PC-3 (cell line): ENCODE data around the gene ARHGDIG.

Source experiments
- CTCF ChIP-seq: fragments of 300-600 bp; sonication (generic); conservative IDR thresholded peaks from 2 replicates; pipeline ENCODE4 v1.5.1; 2017; ENCODE audit warnings: antibody characterized with exemption, low read depth, mild to moderate bottlenecking, low read length
- EZH2 ChIP-seq: fragments of 300-600 bp; sonication (generic); IDR thresholded peaks from one replicate; pipeline ENCODE4 v1.6.1; 2017; ENCODE audit warnings: antibody characterized with exemption, mild to moderate bottlenecking, low read length; ENCODE audit not compliant: unreplicated experiment

GRCh38 chr16:276426-277077 lies 3.8 kb upstream of the ARHGDIG start:
- TF ChIP-seq EZH2 (no peak), CTCF (no peak)
